ENCODE measurements around the gene ADRA2A.

- TF ChIP-seq CTCF (IDR thresholded peaks at IDR 0.05), result no peak
- no peak for TF ChIP-seq POLR2A (IDR thresholded peaks at IDR 0.05)
These were observed 17.0 kb downstream of the ADRA2A start for GRCh38 chr10:111093741-111094380.
